Breast epithelium (tissue), 4 donors: ENCODE measurements around the gene CREB3L1. TPM values are rescaled to one million over a fixed set of nuclear protein-coding genes. Genes with fewer than 3 reads are reported as not detected.
A peak's percentile ranks its signal among the peaks of the same experiment; 100 is the strongest.

ENCODE experiments used
- DNase-seq, 2 donors: peaks; one replicate each; pipeline ENCODE4 v3.0.0-alpha.2; 2019; ENCODE audit warnings: low spot score in 2 of 2
- H3K27ac ChIP-seq, 2 donors: fragments of 200-600 bp; sonication (generic) in 1 of 2; one replicate each; pipeline ENCODE4 v1.5.1; 2016 to 2019; ENCODE audit warnings: mild to moderate bottlenecking in 1 of 2
- H3K27me3 ChIP-seq, 2 donors: fragments of 200-600 bp; sonication (generic) in 1 of 2; one replicate each; pipeline versions ENCODE4 v1.5.1 to v1.6.0; 2017 to 2019; ENCODE audit warnings: control low read depth in 1 of 2, mild to moderate bottlenecking in 1 of 2
- H3K36me3 ChIP-seq: fragments of 200-600 bp; one replicate; pipeline ENCODE4 v1.5.1; 2019
- H3K4me1 ChIP-seq, 2 donors: fragments of 200-600 bp; sonication (generic); one replicate each; pipeline ENCODE4 v1.5.1; 2016 to 2019; ENCODE audit warnings: control low read depth in 1 of 2
- H3K4me3 ChIP-seq, 3 donors: fragments of 200-600 bp; sonication (generic); 1 replicate in 2 of 3; 2 replicates in 1 of 3; pipeline ENCODE4 v1.5.1; 2016 to 2019; ENCODE audit warnings: mild to moderate bottlenecking in 3 of 3, moderate library complexity in 2 of 3
- H3K9me3 ChIP-seq, 2 donors: fragments of 200-600 bp; sonication (generic) in 1 of 2; one replicate each; pipeline ENCODE4 v1.5.1; 2016 to 2019; ENCODE audit warnings: control low read depth in 1 of 2
- POLR2A ChIP-seq: fragments of 450-650 bp; IDR thresholded peaks from one replicate; pipeline ENCODE4 v1.6.1; 2016; ENCODE audit warnings: antibody characterized with exemption, mild to moderate bottlenecking, moderate library complexity
- POLR2AphosphoS5 ChIP-seq, 3 donors: sonication (generic); formaldehyde crosslinking; IDR thresholded peaks; one replicate each; pipeline ENCODE4 v1.6.1; 2017; ENCODE audit warnings: antibody characterized with exemption in 3 of 3
- intact Hi-C: fragments of 100-400 bp; cut with DNase I; formaldehyde crosslinking; loops from one replicate; pipeline ENCODE4 v1.15.1; 2023; ENCODE audit warnings: low total_unique reads
- total RNA-seq, 3 donors: library from RNA; depleted of rRNA; stranded (reverse); fragments of >200 nt; gene quantifications; one replicate each; pipeline ENCODE4 v1.1.0, GENCODE V29; 2016
- TF ChIP-seq, protein P1 (sequence below), 3 donors: fragments of 450-650 bp; IDR thresholded peaks; one replicate each; pipeline ENCODE4 v1.5.1; 2016 to 2017; ENCODE audit warnings: antibody characterized with exemption in 3 of 3, mild to moderate bottlenecking in 3 of 3, moderate library complexity in 3 of 3

CREB3L1 gene
- total RNA-seq, 3 donors from 2014 or later = 1.6 to 5.1 (median 2.0) TPM

DNA sequence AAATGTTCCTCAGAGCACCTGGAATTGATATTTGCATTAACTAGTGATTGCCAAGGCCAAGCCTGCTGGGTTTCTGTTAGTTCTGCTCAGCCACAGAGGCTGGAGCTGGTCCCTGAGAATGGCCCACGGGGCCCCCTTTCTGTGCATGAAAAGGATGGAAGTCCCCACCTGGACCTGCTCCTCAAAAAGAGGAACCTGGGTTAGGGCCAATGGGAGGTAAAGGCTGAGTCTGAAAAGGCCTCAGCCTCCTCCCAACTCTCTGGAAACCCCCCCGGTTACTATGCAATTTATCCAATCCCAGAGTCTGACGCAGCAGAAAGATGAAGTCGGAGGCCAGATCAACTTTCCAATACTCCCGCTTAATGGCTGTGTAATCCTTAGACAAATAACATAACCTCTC is 6.8 kb upstream of the CREB3L1 start:
- TF ChIP-seq, protein P1, sequence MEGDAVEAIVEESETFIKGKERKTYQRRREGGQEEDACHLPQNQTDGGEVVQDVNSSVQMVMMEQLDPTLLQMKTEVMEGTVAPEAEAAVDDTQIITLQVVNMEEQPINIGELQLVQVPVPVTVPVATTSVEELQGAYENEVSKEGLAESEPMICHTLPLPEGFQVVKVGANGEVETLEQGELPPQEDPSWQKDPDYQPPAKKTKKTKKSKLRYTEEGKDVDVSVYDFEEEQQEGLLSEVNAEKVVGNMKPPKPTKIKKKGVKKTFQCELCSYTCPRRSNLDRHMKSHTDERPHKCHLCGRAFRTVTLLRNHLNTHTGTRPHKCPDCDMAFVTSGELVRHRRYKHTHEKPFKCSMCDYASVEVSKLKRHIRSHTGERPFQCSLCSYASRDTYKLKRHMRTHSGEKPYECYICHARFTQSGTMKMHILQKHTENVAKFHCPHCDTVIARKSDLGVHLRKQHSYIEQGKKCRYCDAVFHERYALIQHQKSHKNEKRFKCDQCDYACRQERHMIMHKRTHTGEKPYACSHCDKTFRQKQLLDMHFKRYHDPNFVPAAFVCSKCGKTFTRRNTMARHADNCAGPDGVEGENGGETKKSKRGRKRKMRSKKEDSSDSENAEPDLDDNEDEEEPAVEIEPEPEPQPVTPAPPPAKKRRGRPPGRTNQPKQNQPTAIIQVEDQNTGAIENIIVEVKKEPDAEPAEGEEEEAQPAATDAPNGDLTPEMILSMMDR (IDR thresholded peaks at IDR 0.05) = no peak
- no peak for TF ChIP-seq POLR2AphosphoS5 (IDR thresholded peaks at IDR 0.05)
- TF ChIP-seq POLR2A = no peak
- Histone ChIP-seq H3K27ac (no peak overlapping the region), H3K36me3 (no peaks in the 10 kb centered on the region), H3K27me3 (no peaks in the 10 kb centered on the region), H3K4me3 (no peak overlapping the region), H3K9me3 (no peaks in the 10 kb centered on the region), H3K4me1 (no peaks in the 10 kb centered on the region)
- DNase-seq = no peak
- intact Hi-C loops = no loop called here

DNA sequence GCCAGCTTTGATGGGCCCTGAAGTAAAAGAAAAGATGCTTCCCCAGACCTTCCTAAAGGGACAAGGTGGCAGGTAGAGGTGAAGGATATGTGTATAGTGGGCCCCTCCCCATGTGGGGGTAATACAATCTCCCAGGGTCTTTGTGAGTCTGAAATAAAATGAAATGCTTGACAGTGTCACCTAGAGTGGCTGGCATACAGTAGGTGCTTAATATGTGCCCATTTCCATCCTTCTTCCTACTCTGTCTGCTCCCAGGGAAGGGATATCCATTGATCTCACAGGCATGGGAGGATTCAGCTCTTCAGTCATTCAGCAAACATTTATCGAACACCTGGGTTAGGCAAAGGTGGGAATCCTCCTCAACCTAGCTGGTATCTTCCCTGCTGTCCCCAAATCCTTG is 6.1 kb upstream of the CREB3L1 start:
- H3K9me3 ChIP-seq = no peaks in the 10 kb centered on the region
- DNase-seq = no peak
- H3K36me3 ChIP-seq = no peaks in the 10 kb centered on the region
- intact Hi-C loops = no loop called here
- no peak overlapping the region for H3K27ac ChIP-seq
- no peak overlapping the region for H3K4me3 ChIP-seq
- no peak for TF ChIP-seq POLR2AphosphoS5 (IDR thresholded peaks at IDR 0.05)
- TF ChIP-seq, protein P1 (IDR thresholded peaks at IDR 0.05) = no peak
- TF ChIP-seq POLR2A = no peak
- H3K27me3 ChIP-seq = no peaks in the 10 kb centered on the region
- H3K4me1 ChIP-seq = peaks cover 0 to 4% of the 10 kb centered on the region in 2 donors

- Histone ChIP-seq H3K27me3 (no peaks in the 10 kb centered on the region), H3K36me3 (no peaks in the 10 kb centered on the region), H3K4me3 (no peak overlapping the region), H3K4me1 (peaks cover 4 to 6% of the 10 kb centered on the region in 2 donors), H3K9me3 (no peaks in the 10 kb centered on the region), H3K27ac (peak overlapping the region; percentile 76)
- intact Hi-C loops = no loop called here
- TF ChIP-seq, protein P1 (IDR thresholded peaks at IDR 0.05) = no peak
- TF ChIP-seq POLR2A = no peak
- no peak for TF ChIP-seq POLR2AphosphoS5 (IDR thresholded peaks at IDR 0.05)
- no peak for DNase-seq
Measured at GRCh38 chr11:46271875-46272815, 5.3 kb upstream of the CREB3L1 start.

GRCh38 chr11:46272816-46273427 is 4.5 kb upstream of the CREB3L1 start:
- no peaks in the 10 kb centered on the region for H3K36me3 ChIP-seq
- H3K4me3 ChIP-seq = no peak overlapping the region
- no peak for TF ChIP-seq POLR2AphosphoS5 (IDR thresholded peaks at IDR 0.05)
- TF ChIP-seq POLR2A = no peak
- TF ChIP-seq, protein P1 (IDR thresholded peaks at IDR 0.05) = no peak
- no peaks in the 10 kb centered on the region for H3K27me3 ChIP-seq
- peak overlapping the region; percentile 76 for H3K27ac ChIP-seq
- no peak for DNase-seq
- H3K9me3 ChIP-seq = no peaks in the 10 kb centered on the region
- intact Hi-C loops = no loop called here
- peaks cover 4 to 7% of the 10 kb centered on the region in 2 donors for H3K4me1 ChIP-seq
